Endothelial cell of umbilical vein (primary cell): ENCODE data around the gene WARS2. TPM values are rescaled to one million over a fixed set of nuclear protein-coding genes. Genes with fewer than 3 reads are reported as not detected.

ENCODE experiments used
- BruUV-seq: library from RNA; stranded (reverse); fragments of 400-500 nt; replicated peaks from 2 replicates; lab custom pipeline; 2021; lab: Mats Ljungman, UMichigan
- CTCF ChIA-PET: fragments of 300-600, 350-600 bp; sonication (Branson Sonifier 250); formaldehyde crosslinking; loops from one replicate; lab custom pipeline; 2021; ENCODE audit warnings: antibody characterized with exemption, inconsistent platforms; lab: Charles Lee
- POLR2A ChIA-PET: fragments of 300-600, 350-600 bp; sonication (Branson Sonifier 250); formaldehyde crosslinking; loops from one replicate; lab custom pipeline; 2021; ENCODE audit warnings: antibody characterized with exemption, inconsistent platforms; lab: Charles Lee
- DNase-seq: peaks from one replicate; pipeline ENCODE4 v3.0.0-alpha.2; 2011; ENCODE audit warnings: low read depth, low spot score
- FAIRE-seq: peaks from 2 replicates; lab custom pipeline; 2011; peaks lifted over from hg19 to GRCh38; lab: Jason Lieb, UNC
- H2AFZ ChIP-seq: 2 replicates; pipeline ENCODE4 v1.6.0; 2012; ENCODE audit warnings: low read depth, low read length, control low read depth, inconsistent platforms
- H3K27ac ChIP-seq: 2 replicates; pipeline ENCODE4 v1.5.1; 2011; ENCODE audit warnings: low read depth, mild to moderate bottlenecking, control low read depth, low read length, moderate library complexity; ENCODE audit not compliant: insufficient read depth
- H3K27me3 ChIP-seq, 2 experiments: 2 replicates each; pipeline versions ENCODE4 v1.6.0 to v1.6.1; 2011; ENCODE audit warnings: low read length in 2 of 2, mixed read lengths in 1 of 2; ENCODE audit not compliant: control insufficient read depth in 2 of 2, insufficient read depth in 2 of 2
- H3K36me3 ChIP-seq, 2 experiments: 2 replicates in 1 of 2; 3 replicates in 1 of 2; pipeline ENCODE4 v1.5.1; 2011; ENCODE audit warnings: low read length in 2 of 2, mild to moderate bottlenecking in 1 of 2, moderate library complexity in 1 of 2; ENCODE audit not compliant: control insufficient read depth in 2 of 2, insufficient read depth in 2 of 2; ENCODE audit errors: extremely low read depth in 1 of 2
- H3K4me1 ChIP-seq: 3 replicates; pipeline ENCODE4 v1.5.1; 2011; ENCODE audit warnings: mild to moderate bottlenecking, low read length; ENCODE audit not compliant: control insufficient read depth, insufficient read depth; ENCODE audit errors: extremely low read depth
- H3K4me2 ChIP-seq: 2 replicates; pipeline ENCODE4 v1.6.1; 2011; ENCODE audit warnings: low read length, control low read depth, mixed read lengths; ENCODE audit not compliant: insufficient read depth
- H3K4me3 ChIP-seq, 3 experiments: fragments of 200-600 bp in 1 of 3; sonication (generic), shearing (Covaris generic) in 1 of 3; replicated peaks in 1 of 3; 2 replicates each; pipeline ENCODE4 v1.5.1; 2011 to 2016; ENCODE audit warnings: control low read depth in 3 of 3, low read length in 3 of 3, mild to moderate bottlenecking in 2 of 3, inconsistent platforms in 1 of 3, low read depth in 1 of 3, moderate library complexity in 1 of 3; ENCODE audit not compliant: insufficient read depth in 1 of 3
- H3K79me2 ChIP-seq: 2 replicates; pipeline ENCODE4 v1.6.0; 2012; ENCODE audit warnings: low read length, inconsistent platforms; ENCODE audit not compliant: control insufficient read depth, insufficient read depth
- H3K9ac ChIP-seq: replicated peaks from 2 replicates; pipeline ENCODE3; 2011; ENCODE audit warnings: low read length, control low read depth; ENCODE audit not compliant: insufficient read depth; ENCODE audit errors: extremely low read depth
- H3K9me1 ChIP-seq: replicated peaks from 3 replicates; pipeline ENCODE4 v1.6.0; 2011; ENCODE audit warnings: mild to moderate bottlenecking, low read length; ENCODE audit not compliant: control insufficient read depth, insufficient read depth; ENCODE audit errors: extremely low read depth
- H3K9me3 ChIP-seq: replicated peaks from 2 replicates; pipeline ENCODE4 v1.5.1; 2012; ENCODE audit warnings: low read length, inconsistent platforms; ENCODE audit not compliant: control insufficient read depth, insufficient read depth
- H4K20me1 ChIP-seq: replicated peaks from 2 replicates; pipeline ENCODE3; 2011; ENCODE audit warnings: mild to moderate bottlenecking, low read length; ENCODE audit not compliant: control insufficient read depth, insufficient read depth; ENCODE audit errors: extremely low read depth
- CTCF ChIP-seq, 2 donors: IDR thresholded peaks; 1 replicate in 1 of 2; 2 replicates in 1 of 2; pipeline ENCODE4 v1.5.1; 2011; ENCODE audit warnings: low read length in 2 of 2, mild to moderate bottlenecking in 2 of 2, moderate library complexity in 2 of 2, control low read depth in 1 of 2, inconsistent platforms in 1 of 2, low read depth in 1 of 2; ENCODE audit not compliant: insufficient read depth in 1 of 2; ENCODE audit errors: extremely low read depth in 1 of 2
- EZH2 ChIP-seq: IDR thresholded peaks from 2 replicates; pipeline ENCODE4 v1.6.1; 2012; ENCODE audit warnings: borderline replicate concordance, low read depth, mild to moderate bottlenecking, moderate library complexity, low read length, inconsistent platforms; ENCODE audit not compliant: severe bottlenecking
- FOS ChIP-seq: IDR thresholded peaks from 2 replicates; pipeline ENCODE4 v1.6.1; 2011; ENCODE audit warnings: mild to moderate bottlenecking, low read length, moderate library complexity, borderline replicate concordance; ENCODE audit not compliant: insufficient read depth
- MAX ChIP-seq: IDR thresholded peaks from 2 replicates; pipeline ENCODE4 v1.6.1; 2011; ENCODE audit not compliant: insufficient read depth, insufficient read length
- POLR2A ChIP-seq: IDR thresholded peaks from 2 replicates; pipeline ENCODE4 v1.6.1; 2012; ENCODE audit warnings: low read depth, mild to moderate bottlenecking, control low read depth, low read length
- dilution Hi-C: fragments of 300-500 bp; cut with MboI; formaldehyde crosslinking; loops from one replicate; pipeline ENCODE4 v1.15.0; 2019; ENCODE audit warnings: low sequenced_read_pairs; ENCODE audit not compliant: extremely low pct_ligation_motif_present
- intact Hi-C: fragments of 100-400 bp; cut with micrococcal nuclease; formaldehyde crosslinking; loops from one replicate; pipeline ENCODE4 v1.10.0; 2022
- polyA plus RNA-seq, 4 experiments: library from polyadenylated mRNA; depleted of rRNA in 3 of 4; stranded (reverse) in 3 of 4; unstranded in 1 of 4; fragments of >200 nt; gene quantifications; 2 replicates each; pipeline versions ENCODE4 v1.2.1 to v1.2.3, GENCODE V29; 2011 to 2012; ENCODE audit warnings: missing spikeins in 1 of 4
- total RNA-seq: library from RNA; stranded (reverse); gene quantifications from 2 replicates; pipeline ENCODE4 v1.2.3, GENCODE V29; 2021

The WARS2 gene
- total and polyA plus RNA-seq, 2 donors (not counting 3 experiments of a cell fraction or from before 2014, with no cell fraction given), result 5.9 to 11.8 TPM

GRCh38 chr1:118999348-119000071 lies 140.9 kb downstream of the WARS2 start:
- dilution Hi-C loops, result no loop called here
- no TSS peak for BruUV-seq
- intact Hi-C loops, result loop anchor here (5.0 to 10.0 kb wide), 2 partner anchors 143 to 925 kb away; partner anchors contain the start of gene WARS2

More at GRCh38 chr1:118999348-119000071, 140.9 kb downstream of the WARS2 start:
- peaks cover 87 to 95% of the 10 kb centered on the region in 2 experiments for H3K27me3 ChIP-seq
- H3K79me2 ChIP-seq, result no peaks in the 10 kb centered on the region
- H4K20me1 ChIP-seq, result no peaks in the 10 kb centered on the region
- ChIA-PET POLR2A (no interaction called here), CTCF (interaction anchor here (1.4 to 1.6 kb wide), 2 partner anchors 9 to 12 kb away, joined by 4 to 18 read pairs; no protein-coding TSS in a partner anchor)
- TF ChIP-seq MAX (no peak), EZH2 (no peak), POLR2A (no peak), CTCF (IDR thresholded peaks at IDR 0.05; ENCODE audit: extremely low read depth in 1 of 2, insufficient read depth in 1 of 2, low read depth in 1 of 2, low read length in 2 of 2) (no peak), FOS (no peak)
- no peaks in the 10 kb centered on the region for H3K9me1 ChIP-seq
- peaks cover 6% of the 10 kb centered on the region for H3K4me1 ChIP-seq
- H3K9me3 ChIP-seq, result no peaks in the 10 kb centered on the region
- DNase-seq (no peak), FAIRE-seq (no peak)
- no peak overlapping the region for H3K4me2 ChIP-seq
- H2AFZ ChIP-seq, result no peak overlapping the region
- no peaks in the 10 kb centered on the region for H3K36me3 ChIP-seq
- no peak overlapping the region for H3K4me3 ChIP-seq
- H3K9ac ChIP-seq, result no peak overlapping the region
- H3K27ac ChIP-seq, result no peak overlapping the region
